DMS 273 treated with DMSO at 0.1 percent for 48 hours (cell line): Measurements from ENCODE around the gene FAM131C.
"Not testable (repeated sequence)": the region's sequence is repeated elsewhere in the genome, so short reads cannot be mapped to it uniquely, and the experiment has no call there.

Experiments used
- DNase-seq: peaks from one replicate; lab custom pipeline; 2025; lab: John Stamatoyannopoulos, UW

FAM131C gene

DNA sequence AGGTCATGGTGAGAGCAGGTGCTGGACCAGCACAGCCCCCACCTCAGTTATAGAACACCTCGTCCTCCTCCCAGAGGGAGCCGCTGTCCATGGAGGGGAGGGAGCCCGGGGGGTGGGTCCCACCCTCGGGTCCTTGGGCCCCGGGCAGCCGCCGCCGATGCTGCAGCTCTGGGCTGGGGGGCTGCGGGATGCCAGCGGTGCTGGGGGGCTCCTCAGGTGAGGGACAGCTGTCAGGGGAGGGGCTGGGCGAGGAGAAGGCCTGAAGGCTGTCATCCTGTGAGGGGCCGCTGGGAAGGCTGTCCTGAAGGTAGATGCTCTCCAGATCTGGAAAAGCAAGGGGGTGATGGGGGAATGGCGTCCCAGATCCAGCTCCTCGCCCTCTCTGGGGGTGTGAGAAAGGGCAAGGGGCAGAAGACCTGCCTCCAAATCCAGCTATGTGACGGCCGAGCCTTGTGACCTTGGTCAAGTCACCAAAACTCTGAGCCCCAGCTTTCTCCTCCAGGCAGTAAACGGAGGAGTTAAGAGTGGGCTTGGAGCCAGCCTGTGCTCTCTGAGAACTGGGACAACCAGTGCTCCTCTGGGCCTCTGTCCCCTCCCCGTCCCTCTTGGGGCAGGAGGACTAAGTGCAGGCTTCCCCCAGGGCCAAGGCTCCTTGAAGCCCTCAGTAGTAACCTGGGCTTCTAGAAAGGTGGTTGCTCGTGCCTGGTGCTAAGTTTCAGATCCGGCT, 14.9 kb downstream of the FAM131C start:
- DNase-seq = not testable (repeated sequence)

DNA sequence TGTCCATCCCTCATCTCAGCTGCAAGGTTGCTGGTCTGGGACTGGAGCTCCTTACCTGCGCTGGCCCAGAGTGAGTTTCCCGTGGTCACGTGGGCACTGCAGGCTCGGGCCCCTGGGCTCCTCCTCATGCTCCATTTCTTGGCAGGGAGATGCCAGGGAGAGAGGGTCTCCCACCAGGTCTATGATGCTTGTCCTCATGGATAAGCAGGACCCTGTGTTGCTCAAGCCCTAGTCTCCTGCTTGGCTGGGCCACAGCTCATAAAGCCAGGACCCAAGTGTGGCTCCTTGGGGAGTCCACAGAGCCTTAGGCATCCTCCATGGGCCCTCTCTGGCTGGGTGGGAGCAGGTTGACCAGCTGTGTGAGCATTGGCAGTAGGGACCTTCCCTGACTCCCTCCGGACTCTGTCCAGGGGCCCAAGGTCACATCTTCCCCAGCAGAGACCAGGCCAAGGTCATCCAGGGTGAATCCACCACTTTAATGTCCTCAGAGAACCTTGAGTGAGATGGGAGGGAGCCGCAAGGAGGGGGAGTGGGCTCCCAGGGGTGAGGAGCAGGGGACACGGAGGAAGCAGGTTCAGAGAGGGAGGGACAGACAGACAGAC, 16.0 kb downstream of the FAM131C start:
- not testable (repeated sequence) for DNase-seq

DNA sequence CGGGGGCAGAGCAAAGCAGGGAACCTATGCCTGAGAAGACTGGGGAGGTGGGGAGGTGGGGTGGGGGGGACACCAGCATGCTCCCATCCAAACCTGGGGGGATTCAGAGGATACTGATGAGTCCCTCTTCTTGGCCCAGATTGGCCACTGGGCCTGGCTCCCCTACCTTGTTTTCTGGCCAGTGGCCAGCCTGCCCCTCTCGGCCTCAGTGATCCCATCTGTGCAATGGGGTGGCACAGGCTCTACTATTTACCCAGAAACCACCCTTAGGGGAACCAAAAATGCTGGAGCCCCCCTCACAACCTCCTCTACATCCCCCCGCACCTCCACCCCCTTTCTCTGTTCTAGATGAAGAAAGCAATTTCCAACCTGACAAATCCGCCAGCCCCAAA, 16.9 kb downstream of the FAM131C start:
- not testable (repeated sequence) for DNase-seq

DNA sequence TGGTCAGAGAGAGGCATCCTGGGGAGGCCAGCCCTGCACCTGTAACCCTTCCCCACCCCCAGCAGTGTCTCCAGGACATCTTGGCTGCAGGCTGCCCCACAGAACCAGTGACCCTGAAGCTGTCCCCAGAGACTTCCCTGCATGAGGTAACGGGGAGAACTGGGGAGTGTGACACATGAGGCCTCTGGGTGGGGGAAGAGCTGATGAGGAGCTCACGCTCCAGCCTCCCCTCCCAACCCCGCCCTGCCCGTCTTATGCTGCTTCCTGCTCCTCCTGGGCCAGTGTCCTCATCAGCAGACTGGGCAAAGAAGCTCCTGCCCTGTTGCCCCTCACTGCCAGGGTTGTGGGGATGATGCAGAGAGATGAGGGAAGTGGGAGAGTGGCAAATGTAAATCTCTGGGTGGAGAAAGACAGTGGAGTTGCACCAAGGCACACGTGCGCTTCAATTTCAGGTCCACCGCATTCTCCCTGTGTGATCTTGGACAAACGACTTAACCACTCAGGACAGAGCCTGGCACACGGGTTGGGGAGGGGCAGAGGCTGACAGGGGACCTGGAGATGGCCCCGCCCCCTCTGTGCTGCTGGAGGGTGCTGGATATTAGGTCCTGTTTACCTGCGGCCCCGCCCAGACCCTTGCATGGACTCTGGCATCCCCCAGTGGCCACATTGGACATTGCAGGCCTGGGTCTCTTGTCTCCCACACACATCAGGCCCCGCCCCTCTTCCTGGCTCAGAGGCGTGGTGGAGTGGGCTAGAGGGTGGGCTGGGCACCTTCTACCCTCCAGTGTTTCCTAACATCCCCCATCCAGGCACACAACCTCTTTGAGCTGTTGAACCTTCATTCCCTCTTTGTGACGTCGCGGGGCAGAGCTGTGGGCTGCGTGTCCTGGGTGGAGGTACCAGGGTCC, 17.6 kb downstream of the FAM131C start:
- DNase-seq = peak; percentile 35

DNA sequence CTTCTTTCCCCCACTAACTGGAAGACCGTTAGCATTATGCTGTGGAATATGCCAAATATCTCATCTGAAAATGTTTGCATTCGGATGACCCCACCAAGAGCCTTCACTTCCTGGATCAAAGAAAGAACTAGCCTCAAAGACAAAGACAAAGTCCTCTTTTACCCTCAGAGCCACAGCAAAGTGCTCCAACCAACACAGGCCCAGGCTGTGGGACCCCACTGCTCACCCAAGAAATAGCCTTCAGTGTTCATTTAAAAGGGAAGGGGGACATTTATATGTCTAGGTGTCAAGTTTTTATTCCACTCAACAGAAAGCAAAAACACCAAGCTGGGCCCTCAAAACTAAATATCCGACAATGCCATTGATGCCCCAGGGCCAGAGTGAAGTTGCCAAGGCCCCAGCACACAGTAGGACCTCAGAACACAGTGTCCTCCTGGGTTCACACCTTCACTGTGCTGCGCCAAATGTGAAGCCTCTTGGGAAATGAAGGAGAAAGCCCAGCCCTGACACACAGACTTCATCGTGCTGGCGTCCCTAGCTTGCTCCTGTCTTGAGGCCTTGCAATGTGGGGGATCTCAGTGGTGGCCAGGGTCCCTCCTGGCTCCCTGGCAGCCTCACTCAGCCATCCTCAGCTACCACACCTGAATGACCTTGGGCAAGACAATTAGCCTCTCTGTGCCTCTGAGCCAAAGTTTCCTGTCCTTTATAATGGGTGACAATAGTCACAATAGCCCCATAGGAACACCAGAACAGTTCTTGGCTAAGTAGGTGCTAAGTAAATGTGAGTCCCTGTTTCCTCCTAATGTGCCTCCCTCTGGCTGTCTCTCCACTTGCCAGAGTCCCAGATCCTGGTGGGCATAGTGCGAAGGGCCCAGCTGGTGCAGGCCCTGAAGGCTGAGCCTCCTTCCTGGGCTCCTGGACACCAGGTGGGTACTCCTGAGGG, 18.6 kb downstream of the FAM131C start:
- no peak for DNase-seq

DNA sequence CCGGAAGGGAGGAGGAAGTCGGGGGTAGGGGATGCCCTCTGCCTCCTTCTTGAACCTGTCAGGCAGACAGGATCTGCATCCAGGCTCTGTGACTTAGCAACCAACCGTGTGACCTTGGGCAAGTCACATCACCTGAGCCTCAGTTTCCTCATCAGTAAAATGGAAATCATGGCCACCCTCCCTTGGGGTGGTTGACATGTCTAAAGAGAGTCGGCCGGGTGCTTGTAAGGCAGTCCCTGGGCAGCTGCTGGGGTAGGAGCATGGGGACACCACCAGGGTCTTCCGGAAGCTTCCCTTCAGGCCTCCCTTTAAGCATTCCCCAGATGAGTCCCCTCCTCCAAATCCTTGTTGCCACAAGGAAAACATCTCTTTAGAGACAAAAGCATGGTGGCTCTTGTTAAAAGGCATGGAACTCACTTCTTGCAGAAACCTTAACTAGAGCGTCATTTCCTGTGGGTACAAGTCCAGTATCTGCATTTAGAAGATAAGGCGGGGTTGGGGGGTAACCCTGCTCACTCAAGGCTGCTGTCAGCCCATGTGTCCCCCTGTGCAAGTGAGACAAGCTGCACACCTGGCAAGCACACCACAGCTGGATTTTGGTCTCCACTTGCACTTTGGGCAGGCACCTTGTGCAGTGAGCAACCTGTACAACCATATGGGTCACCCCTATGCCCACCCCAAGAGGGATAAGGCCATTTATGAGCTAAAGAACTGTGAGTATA, 19.5 kb downstream of the FAM131C start:
- DNase-seq = no peak

DNA sequence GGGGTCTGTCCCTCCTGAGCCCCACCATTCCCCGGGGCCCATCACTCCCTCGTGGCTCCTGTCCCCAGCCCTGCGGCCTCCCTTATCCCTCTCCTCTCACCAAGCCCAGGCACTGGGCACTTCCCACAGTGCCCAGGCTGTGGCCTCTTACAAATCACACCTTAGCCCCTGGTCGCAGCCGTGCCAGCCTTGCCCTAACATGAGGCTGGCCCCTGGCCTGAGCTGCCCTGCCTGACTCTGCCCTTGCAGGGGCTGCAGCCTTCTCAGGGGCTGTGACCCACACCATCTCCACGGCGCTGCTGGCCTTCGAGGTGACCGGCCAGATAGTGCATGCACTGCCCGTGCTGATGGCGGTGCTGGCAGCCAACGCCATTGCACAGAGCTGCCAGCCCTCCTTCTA, 21.5 kb downstream of the FAM131C start:
- not testable (repeated sequence) for DNase-seq

DNA sequence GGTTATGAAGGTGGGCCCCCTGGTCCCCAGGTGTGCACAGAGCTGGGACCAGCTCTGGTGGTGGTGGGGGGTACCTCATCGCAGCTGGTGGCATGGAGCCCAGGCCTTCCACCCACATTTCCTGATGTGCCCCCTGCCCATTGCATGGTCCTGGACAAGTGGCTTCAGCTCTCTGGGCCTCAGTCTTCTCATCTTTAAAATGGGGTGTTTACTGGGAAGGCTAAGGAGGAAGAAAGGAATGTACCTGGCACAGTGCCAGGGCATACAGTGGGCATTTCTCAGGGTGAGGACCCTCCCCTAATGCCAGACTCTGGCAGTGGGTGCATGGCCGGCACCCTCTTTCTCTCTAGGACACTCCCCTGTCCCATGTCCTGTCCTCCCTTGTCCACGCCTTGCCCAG, 22.4 kb downstream of the FAM131C start:
- DNase-seq = no peak

DNA sequence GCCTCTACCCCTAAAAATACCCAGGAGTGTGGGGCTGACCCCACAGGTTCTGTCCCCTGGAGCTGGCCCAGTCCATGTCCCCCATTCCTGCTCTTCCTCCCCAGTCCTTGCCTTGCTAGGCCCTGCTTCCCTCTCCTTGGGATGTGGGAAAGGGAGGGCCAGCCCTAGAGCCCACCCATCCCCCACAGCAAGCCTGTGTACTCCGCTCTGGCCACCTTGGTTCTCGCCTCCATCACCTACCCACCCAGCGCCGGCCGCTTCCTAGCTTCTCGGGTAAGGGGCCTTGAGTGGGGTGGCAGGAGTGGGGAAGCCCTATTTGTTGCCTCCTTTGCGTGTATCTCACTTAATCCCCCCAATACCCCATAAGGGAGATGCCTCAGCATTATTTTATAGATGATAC, 23.1 kb downstream of the FAM131C start:
- no peak for DNase-seq

DNA sequence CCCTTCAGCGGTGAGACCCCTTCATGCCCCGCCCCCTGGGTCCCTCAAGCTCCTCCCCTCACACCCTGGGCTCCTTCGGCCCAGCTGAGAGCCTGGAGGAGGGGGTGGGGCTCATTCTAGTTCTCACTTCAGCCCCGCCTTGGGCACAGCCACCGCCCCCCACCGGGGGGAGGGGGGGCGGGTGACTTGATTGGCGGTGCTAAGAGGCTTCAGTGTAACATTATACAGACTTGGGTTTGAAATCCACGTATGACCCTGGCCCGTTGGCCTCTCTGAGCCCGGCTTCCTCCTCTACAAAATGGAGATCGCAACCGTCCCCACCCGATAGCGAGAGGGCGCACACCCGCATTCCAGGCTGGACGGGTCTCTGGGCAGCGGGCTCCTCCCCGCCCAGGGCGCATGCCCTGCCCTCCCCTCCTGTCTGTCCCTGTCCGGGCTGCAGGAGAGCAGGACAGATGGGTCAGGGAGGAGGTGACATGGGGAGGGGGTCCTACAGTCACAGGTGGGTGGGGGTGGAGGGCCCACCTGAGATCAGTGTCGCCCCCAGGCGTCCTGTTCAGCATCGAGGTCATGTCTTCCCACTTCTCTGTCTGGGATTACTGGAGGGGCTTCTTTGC, 24.8 kb downstream of the FAM131C start:
- DNase-seq = no peak

DNA sequence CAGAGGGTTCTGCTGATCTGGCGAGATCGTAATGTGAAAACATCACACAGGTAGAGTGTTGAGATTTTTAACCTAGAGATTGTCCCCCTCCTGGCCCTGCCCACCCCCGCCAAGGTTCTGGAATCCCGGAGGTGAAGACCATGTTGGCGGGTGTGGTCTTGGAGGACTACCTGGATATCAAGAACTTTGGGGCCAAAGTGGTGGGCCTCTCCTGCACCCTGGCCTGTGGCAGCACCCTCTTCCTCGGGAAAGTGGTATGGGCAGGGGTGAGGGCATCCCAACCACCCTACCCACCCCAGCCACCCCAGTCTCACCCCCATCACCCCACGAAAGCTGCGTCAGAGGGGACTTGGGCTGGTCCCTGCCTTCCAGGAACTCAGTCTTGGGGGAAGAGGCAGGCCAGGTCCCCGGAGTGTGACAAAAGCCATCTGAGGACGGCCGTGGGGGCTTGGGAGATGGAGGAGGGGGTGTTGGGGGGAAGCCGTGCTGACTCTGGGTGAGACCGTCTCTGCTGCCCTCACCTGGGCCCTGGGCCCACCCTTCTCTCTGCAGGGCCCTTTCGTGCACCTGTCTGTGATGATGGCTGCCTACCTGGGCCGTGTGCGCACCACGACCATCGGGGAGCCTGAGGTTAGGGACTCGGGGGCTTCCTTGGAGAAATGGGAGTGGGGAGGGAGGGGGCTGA, 25.5 kb downstream of the FAM131C start:
- DNase-seq = no peak

DNA sequence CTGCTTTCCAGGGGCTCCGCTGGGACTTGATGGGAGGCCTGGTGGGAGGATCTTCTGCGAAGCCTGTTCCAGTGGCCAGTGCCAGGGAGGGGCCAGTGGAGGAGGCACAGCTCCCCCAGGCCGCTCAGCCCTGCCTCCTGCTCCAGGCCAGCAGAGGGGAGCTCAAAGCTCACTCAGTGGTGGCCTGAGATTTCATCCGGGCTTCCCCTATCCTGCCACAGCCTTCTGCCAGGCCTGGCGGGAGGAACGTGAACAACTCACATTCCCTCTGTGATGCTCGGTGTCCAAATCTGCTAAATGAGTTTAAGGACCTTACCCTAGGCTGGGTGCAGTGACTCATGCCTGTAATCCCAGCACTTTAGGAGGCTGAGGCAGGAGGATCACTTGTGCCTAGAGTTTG, 26.6 kb downstream of the FAM131C start:
- DNase-seq = no peak

DNA sequence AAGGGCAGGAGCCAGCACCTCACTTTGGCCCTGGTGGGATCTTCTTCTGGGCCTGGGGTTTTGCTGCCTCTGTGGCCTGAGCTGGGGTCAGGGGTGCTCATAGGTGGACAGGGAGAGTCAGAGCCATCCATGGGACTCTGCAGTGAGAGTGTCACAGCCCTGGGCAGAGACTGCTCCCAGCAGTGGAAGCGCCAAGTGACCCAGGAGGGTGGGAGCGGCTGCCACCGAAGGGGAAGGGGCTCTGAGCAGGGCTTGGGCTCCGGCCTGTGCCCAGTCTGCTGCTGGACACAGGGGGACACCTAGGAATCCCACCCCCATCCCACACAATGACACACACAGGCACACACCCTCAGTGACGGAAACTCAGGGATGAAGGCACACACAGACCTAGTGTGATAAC, 29.5 kb downstream of the FAM131C start:
- no peak for DNase-seq

DNA sequence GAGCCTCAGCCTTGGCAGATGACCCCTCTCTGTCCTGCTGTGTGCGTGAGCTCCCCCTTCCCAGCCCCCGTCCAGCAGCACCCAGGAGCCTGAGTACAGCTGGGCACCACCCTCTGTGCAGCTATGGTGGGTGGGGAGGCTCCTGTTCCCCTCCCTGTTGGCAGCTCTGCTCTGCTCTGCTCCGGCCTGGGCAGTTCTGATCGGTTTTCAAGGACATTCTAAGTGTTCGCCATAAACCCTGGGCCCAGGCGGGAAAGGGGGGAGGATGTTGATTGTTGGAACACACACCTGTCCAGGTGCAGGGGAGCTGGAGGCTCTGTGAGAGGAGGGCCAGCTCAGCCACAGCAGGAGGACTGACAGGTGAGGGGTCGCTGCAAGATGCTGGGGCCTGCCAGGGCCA, 29.9 kb downstream of the FAM131C start, which contains the start of gene CLCNKB:
CLCNKB (plus strand) TSS at position 262 of the 400 bp plus-strand sequence. CDS start 711 bp downstream, outside the sequence.
- DNase-seq = no peak

DNA sequence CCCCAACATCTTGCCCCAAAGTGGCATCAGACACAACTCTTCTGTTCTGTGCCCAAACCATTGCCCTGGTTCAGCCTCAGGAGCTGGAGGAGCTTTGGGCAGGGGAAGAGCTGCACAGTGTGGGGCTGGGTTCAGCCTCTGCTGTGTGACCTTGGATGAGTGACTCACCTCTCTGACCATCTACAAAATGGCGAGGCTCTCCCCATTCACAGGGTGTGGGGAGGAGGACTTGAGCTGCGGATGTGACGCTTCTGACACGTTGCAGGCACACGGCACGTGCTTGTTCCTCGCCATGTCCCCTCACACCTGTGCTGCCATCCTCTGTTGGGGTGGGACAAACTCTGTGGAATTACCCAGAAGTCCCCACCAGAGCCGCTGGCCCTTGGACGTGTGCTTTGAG, 30.8 kb downstream of the FAM131C start:
- DNase-seq = not testable (repeated sequence)

DNA sequence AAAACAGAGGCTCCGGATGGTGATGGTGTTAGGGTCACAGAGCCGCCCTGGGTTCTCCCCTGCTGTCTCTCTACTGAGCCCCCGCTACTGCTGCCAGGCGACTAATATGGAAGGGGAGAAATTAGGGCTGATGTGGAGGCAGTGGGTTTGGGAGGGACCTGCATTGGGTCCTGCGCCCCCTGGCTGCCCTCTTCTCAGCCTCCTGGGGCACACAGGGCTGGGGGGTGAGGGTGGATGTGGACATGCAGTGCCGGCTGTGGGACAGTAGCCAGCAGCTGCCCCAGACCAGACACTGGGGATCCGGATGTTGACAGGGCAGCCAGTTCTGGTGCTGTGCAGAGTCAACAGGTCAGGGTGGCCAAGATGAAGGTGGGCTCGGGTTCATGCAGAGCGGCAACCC, 31.4 kb downstream of the FAM131C start:
- DNase-seq = no peak

DNA sequence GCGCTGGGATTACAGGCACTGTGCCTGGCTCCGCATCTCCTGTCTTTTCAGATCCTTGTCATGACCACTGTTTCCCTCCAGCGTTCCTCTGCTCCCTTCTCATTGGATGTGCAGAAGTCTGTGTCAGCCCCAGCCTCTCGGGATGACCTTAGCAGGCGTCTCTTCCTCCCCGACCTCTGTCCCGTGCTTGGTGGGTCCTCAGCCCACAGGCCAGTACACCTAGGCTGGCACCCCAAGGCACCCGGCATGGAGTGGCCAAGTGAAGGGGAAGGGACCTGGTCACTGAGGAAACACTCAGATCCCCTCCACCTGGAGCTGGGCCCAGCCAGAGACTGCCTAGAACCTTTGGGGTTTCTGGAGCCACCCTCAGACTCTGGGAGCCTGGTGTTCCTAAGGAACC, 32.3 kb downstream of the FAM131C start:
- DNase-seq = no peak

DNA sequence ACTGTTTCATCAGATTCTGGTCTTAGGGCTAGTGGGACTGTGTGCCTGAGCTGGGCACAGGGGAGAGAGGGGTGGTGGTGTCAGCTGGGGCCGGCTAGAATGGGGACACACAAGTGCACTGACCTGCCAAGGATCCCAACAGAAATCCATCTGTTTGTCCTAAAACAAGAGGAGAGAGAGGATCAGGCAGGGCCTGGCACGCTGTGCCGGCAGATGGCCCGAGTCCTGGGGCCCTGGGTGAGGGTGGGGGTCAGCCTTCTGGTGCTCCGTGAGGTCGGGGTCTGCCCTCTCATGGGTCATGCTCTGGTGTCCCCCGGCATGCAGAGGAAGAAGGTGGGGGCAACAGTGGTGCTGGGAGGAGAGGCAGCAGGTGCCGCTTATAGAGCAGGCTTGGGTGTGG, 33.6 kb downstream of the FAM131C start:
- DNase-seq = not testable (repeated sequence)

DNA sequence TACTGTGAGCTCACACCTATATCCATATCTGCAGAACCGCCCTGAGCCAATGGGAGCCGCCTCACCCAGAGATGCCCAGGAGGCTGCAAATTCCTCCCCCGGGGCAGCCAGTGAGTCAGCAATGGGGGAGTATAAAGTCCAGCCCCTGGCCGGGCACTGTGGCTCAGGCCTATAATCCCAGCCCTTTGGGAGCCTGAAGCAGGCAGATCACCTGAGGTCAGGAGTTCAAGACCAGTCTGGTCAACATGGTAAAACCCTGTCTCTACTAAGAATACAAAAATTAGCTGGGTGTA, 34.9 kb downstream of the FAM131C start:
- no peak for DNase-seq

DNA sequence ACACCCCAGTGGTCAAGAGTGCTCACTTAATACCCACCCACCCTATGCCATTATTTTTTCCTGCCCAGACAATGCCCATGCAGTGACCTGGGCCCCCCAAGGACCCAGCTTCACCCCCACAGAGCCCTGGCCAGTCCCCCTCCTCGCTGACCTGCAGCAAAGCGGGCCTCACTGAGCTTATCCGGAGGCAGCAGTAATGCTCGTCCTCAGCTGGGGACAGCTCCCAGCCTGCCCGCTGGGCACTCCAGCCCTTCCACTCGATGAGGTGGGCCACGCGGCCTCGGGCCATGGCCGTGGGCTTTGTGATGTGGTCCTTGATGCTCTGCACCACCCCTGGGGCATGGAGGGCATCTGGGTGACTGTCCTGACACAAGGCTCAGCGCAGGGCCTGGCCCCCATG, 37.0 kb downstream of the FAM131C start:
- DNase-seq = not testable (repeated sequence)
